HCT116 (cell line): Measurements from ENCODE around the gene CDKN1A. TPM values are rescaled to one million over a fixed set of nuclear protein-coding genes. Genes with fewer than 3 reads are reported as not detected.

Source experiments
- ATAC-seq: fragments of 200-7000 bp; cut with Tn5 transposase; 2 replicates; pipeline ENCODE4 v1.9.1; 2020; ENCODE audit warnings: mild to moderate bottlenecking, moderate library complexity
- BruUV-seq: library from RNA; stranded (reverse); fragments of 400-500 nt; replicated peaks from 2 replicates; lab custom pipeline; 2021; lab: Mats Ljungman, UMichigan
- CTCF ChIA-PET: fragments of 300-600 bp; sonication (Branson Sonifier 250); formaldehyde crosslinking; loops from one replicate; lab custom pipeline; 2021; ENCODE audit warnings: antibody characterized with exemption; lab: Charles Lee
- POLR2A ChIA-PET: fragments of 300-600, 350-600 bp; sonication (Branson Sonifier 250); formaldehyde crosslinking; loops from one replicate; lab custom pipeline; 2021; ENCODE audit warnings: antibody characterized with exemption; lab: Charles Lee
- RAD21 ChIA-PET, 2 experiments: fragments of 300-600 bp; sonication (Branson Sonifier 250); formaldehyde crosslinking; loops; one replicate each; lab custom pipeline; 2023; ENCODE audit warnings: low total read pairs in 2 of 2; ENCODE audit not compliant: uncharacterized antibody in 2 of 2, unreplicated experiment in 2 of 2, low non-redundant PET in 1 of 2; lab: Charles Lee
- DNase-seq: peaks from one replicate; pipeline ENCODE4 v3.0.0-alpha.2; 2010; ENCODE audit warnings: low read depth, low spot score
- H2AFZ ChIP-seq: fragments of 200-600 bp; shearing (Covaris generic), sonication (generic); 2 replicates; pipeline ENCODE4 v1.6.1; 2017; ENCODE audit warnings: low read depth, mixed run types, mixed read lengths, antibody characterized with exemption, low read length; ENCODE audit not compliant: poor library complexity, severe bottlenecking
- H3K27ac ChIP-seq: 2 replicates; pipeline ENCODE4 v1.5.1; 2012; ENCODE audit warnings: low read depth, low read length
- H3K27me3 ChIP-seq: fragments of 200-600 bp; sonication (generic); 2 replicates; pipeline ENCODE4 v1.6.1; 2016; ENCODE audit warnings: mixed run types, low read length, mixed read lengths; ENCODE audit not compliant: insufficient read depth
- H3K36me3 ChIP-seq, 2 experiments: fragments of 200-500 bp in 1 of 2; fragments of 200-600 bp in 1 of 2; sonication (Bioruptor generic) in 1 of 2; sonication (generic) in 1 of 2; 2 replicates each; pipeline versions ENCODE4 v1.5.1 to v1.6.1; 2014 to 2016; ENCODE audit warnings: low read length in 2 of 2, inconsistent platforms in 1 of 2, mixed read lengths in 1 of 2, mixed run types in 1 of 2; ENCODE audit not compliant: insufficient read depth in 2 of 2, control insufficient read depth in 1 of 2
- H3K4me1 ChIP-seq, 2 experiments: fragments of 200-600 bp in 1 of 2; sonication (generic) in 1 of 2; 2 replicates each; pipeline versions ENCODE4 v1.5.1 to v1.6.1; 2012 to 2017; ENCODE audit warnings: low read length in 2 of 2, inconsistent platforms in 1 of 2, mild to moderate bottlenecking in 1 of 2, mixed read lengths in 1 of 2, mixed run types in 1 of 2, moderate library complexity in 1 of 2; ENCODE audit not compliant: insufficient read depth in 2 of 2, control insufficient read depth in 1 of 2
- H3K4me2 ChIP-seq: fragments of 200-600 bp; sonication (generic); 2 replicates; pipeline ENCODE4 v1.6.1; 2017; ENCODE audit warnings: mixed run types, low read length, mixed read lengths
- H3K4me3 ChIP-seq, 2 experiments: fragments of 200-600 bp in 1 of 2; sonication (generic) in 1 of 2; replicated peaks in 1 of 2; 2 replicates each; pipeline ENCODE4 v1.5.1; 2011 to 2016; ENCODE audit warnings: low read length in 2 of 2, control low read depth in 1 of 2, low read depth in 1 of 2, mild to moderate bottlenecking in 1 of 2, mixed read lengths in 1 of 2, mixed run types in 1 of 2
- H3K79me2 ChIP-seq: fragments of 200-600 bp; sonication (generic); 2 replicates; pipeline ENCODE4 v1.6.1; 2017; ENCODE audit warnings: mild to moderate bottlenecking, mixed run types, low read length, moderate library complexity, mixed read lengths; ENCODE audit not compliant: insufficient read depth
- H3K9ac ChIP-seq: fragments of 200-600 bp; sonication (generic); 2 replicates; pipeline ENCODE4 v1.6.1; 2016; ENCODE audit warnings: low read length, mixed read lengths
- H3K9me2 ChIP-seq: fragments of 200-600 bp; sonication (generic), shearing (Covaris generic); 2 replicates; pipeline ENCODE4 v1.6.1; 2017; ENCODE audit warnings: mixed run types, mild to moderate bottlenecking, moderate library complexity; ENCODE audit not compliant: insufficient read depth
- H3K9me3 ChIP-seq, 2 experiments: fragments of 200-500 bp in 1 of 2; fragments of 200-600 bp in 1 of 2; sonication (Bioruptor generic) in 1 of 2; sonication (generic) in 1 of 2; 2 replicates each; pipeline ENCODE4 v1.6.1; 2014 to 2017; ENCODE audit warnings: low read length in 2 of 2, mixed read lengths in 2 of 2, inconsistent platforms in 1 of 2, low read depth in 1 of 2, mild to moderate bottlenecking in 1 of 2, mixed run types in 1 of 2, moderate library complexity in 1 of 2; ENCODE audit not compliant: control insufficient read depth in 1 of 2, insufficient read depth in 1 of 2
- H4K20me1 ChIP-seq: fragments of 200-600 bp; sonication (generic), shearing (Covaris generic); 2 replicates; pipeline ENCODE4 v1.6.1; 2017; ENCODE audit warnings: mixed run types, mild to moderate bottlenecking, moderate library complexity; ENCODE audit not compliant: insufficient read depth
- EGR1 ChIP-seq: IDR thresholded peaks from 2 replicates; pipeline ENCODE4 v1.6.1; 2012; ENCODE audit warnings: low read depth
- ELF1 ChIP-seq: IDR thresholded peaks from 2 replicates; pipeline ENCODE4 v1.6.1; 2012; ENCODE audit warnings: low read depth, borderline replicate concordance
- EZH2 ChIP-seq: fragments of 200-600 bp; sonication (generic); IDR thresholded peaks from 2 replicates; pipeline ENCODE4 v1.6.1; 2017; ENCODE audit warnings: antibody characterized with exemption, mixed run types
- RAD21 ChIP-seq: IDR thresholded peaks from 2 replicates; pipeline ENCODE4 v1.6.1; 2012; ENCODE audit warnings: low read depth, mild to moderate bottlenecking
- SIN3A ChIP-seq: IDR thresholded peaks from 2 replicates; pipeline ENCODE4 v1.6.1; 2012; ENCODE audit warnings: low read depth
- SP1 ChIP-seq: IDR thresholded peaks from 2 replicates; pipeline ENCODE4 v1.6.1; 2012; ENCODE audit warnings: low read depth
- YY1 ChIP-seq: IDR thresholded peaks from 2 replicates; pipeline ENCODE4 v1.6.1; 2011; ENCODE audit warnings: low read length, low read depth, moderate library complexity, mild to moderate bottlenecking; ENCODE audit not compliant: insufficient replicate concordance; ENCODE audit errors: extremely low read depth
- ZFX ChIP-seq: fragments of 450-650 bp; IDR thresholded peaks from 2 replicates; pipeline ENCODE4 v1.6.1; 2017
- intact Hi-C: fragments of 100-400 bp; cut with micrococcal nuclease; formaldehyde crosslinking; loops from 2 replicates; pipeline ENCODE4 v1.10.0; 2022
- total RNA-seq: library from RNA; stranded (reverse); gene quantifications from one replicate; pipeline ENCODE4 v1.2.1, GENCODE V29; 2021; ENCODE audit not compliant: unreplicated experiment
- TF ChIP-seq, protein P1 (sequence below): IDR thresholded peaks from 2 replicates; pipeline ENCODE4 v1.6.1; 2012; ENCODE audit warnings: low read depth

The CDKN1A gene
- total RNA-seq, 1 experiment from 2014 or later, result 179 TPM

GRCh38 chr6:36684447-36684812, 5.9 kb downstream of the CDKN1A start:
- ChIA-PET CTCF (no interaction called here), RAD21 (no interaction called here), POLR2A (interaction anchor here (1.2 to 1.4 kb wide), 2 partner anchors 42 to 70 kb away, joined by 3 to 5 read pairs; no protein-coding TSS in a partner anchor)
- BruUV-seq, result no TSS peak
- peaks cover 29 to 34% of the 10 kb centered on the region in 2 experiments for H3K4me1 ChIP-seq
- H3K4me3 ChIP-seq, result no peak overlapping the region
- peaks cover 50% of the 10 kb centered on the region for H3K79me2 ChIP-seq
- no peaks in the 10 kb centered on the region for H3K9me3 ChIP-seq
- ATAC-seq (no peak), DNase-seq (no peak)
- H3K36me3 ChIP-seq, result peaks cover 25 to 37% of the 10 kb centered on the region in 2 experiments
- no peak overlapping the region for H3K27ac ChIP-seq
- no peak overlapping the region for H3K9ac ChIP-seq
- no peak overlapping the region for H2AFZ ChIP-seq
- no peaks in the 10 kb centered on the region for H3K9me2 ChIP-seq
- no peaks in the 10 kb centered on the region for H3K27me3 ChIP-seq
- H3K4me2 ChIP-seq, result no peak overlapping the region
- peaks cover 4% of the 10 kb centered on the region; the same call in 1 of the 2 replicates for H4K20me1 ChIP-seq
- TF ChIP-seq ZFX, result no peak
- TF ChIP-seq, protein P1, sequence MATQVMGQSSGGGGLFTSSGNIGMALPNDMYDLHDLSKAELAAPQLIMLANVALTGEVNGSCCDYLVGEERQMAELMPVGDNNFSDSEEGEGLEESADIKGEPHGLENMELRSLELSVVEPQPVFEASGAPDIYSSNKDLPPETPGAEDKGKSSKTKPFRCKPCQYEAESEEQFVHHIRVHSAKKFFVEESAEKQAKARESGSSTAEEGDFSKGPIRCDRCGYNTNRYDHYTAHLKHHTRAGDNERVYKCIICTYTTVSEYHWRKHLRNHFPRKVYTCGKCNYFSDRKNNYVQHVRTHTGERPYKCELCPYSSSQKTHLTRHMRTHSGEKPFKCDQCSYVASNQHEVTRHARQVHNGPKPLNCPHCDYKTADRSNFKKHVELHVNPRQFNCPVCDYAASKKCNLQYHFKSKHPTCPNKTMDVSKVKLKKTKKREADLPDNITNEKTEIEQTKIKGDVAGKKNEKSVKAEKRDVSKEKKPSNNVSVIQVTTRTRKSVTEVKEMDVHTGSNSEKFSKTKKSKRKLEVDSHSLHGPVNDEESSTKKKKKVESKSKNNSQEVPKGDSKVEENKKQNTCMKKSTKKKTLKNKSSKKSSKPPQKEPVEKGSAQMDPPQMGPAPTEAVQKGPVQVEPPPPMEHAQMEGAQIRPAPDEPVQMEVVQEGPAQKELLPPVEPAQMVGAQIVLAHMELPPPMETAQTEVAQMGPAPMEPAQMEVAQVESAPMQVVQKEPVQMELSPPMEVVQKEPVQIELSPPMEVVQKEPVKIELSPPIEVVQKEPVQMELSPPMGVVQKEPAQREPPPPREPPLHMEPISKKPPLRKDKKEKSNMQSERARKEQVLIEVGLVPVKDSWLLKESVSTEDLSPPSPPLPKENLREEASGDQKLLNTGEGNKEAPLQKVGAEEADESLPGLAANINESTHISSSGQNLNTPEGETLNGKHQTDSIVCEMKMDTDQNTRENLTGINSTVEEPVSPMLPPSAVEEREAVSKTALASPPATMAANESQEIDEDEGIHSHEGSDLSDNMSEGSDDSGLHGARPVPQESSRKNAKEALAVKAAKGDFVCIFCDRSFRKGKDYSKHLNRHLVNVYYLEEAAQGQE, result no peak
- TF ChIP-seq SIN3A, result no peak
- TF ChIP-seq ELF1, result no peak
- no peak for TF ChIP-seq SP1
- TF ChIP-seq EZH2, result no peak
- TF ChIP-seq RAD21, result no peak
- no peak for TF ChIP-seq YY1
- no peak for TF ChIP-seq EGR1
- intact Hi-C loops, result loop anchor here (5.0 kb wide), 2 partner anchors 73 to 262 kb away; no protein-coding TSS in a partner anchor
